PFSK-1 (cell line): Measurements from ENCODE around the gene DMRTC2.

Experiments used
- POLR2AphosphoS5 ChIP-seq: IDR thresholded peaks from 2 replicates; pipeline ENCODE4 v1.6.1; 2012; ENCODE audit warnings: low read depth, mild to moderate bottlenecking, control low read depth, low read length, moderate library complexity
- TAF1 ChIP-seq: IDR thresholded peaks from 2 replicates; pipeline ENCODE4 v1.6.1; 2012; ENCODE audit warnings: low read length, control low read depth, borderline replicate concordance; ENCODE audit not compliant: insufficient read depth
- TF ChIP-seq, protein P1 (sequence below), 2 experiments: IDR thresholded peaks; 2 replicates each; pipeline versions ENCODE4 v1.6.1 to v1.8.0; 2011 to 2012; ENCODE audit warnings: low read depth in 2 of 2, low read length in 2 of 2, control low read depth in 1 of 2, inconsistent platforms in 1 of 2, mild to moderate bottlenecking in 1 of 2, moderate library complexity in 1 of 2; ENCODE audit not compliant: insufficient read depth in 1 of 2

DNA sequence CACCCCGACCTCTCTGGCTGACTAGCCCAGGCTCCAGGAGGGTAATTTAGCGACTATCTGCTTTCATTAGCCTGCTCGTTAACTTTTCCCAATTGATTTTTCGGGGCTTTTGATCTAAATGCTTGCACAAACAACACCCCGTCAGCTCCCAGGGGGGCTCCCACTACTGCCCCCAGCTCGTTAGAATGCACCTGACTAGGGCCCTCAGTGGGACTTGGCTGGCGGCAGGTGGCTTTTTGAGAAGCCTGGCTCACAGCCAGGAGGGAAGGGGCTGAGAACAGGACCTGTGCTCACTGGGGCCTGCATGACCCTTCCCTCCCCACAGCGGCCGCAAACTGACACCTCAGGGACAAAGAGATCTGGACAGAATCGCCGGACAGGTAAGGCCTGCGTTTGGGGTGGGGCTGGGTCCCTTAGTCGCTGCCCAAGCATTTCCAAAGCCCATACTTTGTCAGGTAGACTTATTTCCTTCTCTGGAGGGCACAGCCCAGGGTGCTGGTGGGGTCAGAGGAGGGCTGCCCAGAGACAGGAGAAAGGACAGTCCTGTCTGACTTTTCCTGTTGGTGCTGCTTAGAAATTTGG lies 24.6 kb downstream of the DMRTC2 start:
- TF ChIP-seq TAF1, result no peak
- TF ChIP-seq, protein P1, sequence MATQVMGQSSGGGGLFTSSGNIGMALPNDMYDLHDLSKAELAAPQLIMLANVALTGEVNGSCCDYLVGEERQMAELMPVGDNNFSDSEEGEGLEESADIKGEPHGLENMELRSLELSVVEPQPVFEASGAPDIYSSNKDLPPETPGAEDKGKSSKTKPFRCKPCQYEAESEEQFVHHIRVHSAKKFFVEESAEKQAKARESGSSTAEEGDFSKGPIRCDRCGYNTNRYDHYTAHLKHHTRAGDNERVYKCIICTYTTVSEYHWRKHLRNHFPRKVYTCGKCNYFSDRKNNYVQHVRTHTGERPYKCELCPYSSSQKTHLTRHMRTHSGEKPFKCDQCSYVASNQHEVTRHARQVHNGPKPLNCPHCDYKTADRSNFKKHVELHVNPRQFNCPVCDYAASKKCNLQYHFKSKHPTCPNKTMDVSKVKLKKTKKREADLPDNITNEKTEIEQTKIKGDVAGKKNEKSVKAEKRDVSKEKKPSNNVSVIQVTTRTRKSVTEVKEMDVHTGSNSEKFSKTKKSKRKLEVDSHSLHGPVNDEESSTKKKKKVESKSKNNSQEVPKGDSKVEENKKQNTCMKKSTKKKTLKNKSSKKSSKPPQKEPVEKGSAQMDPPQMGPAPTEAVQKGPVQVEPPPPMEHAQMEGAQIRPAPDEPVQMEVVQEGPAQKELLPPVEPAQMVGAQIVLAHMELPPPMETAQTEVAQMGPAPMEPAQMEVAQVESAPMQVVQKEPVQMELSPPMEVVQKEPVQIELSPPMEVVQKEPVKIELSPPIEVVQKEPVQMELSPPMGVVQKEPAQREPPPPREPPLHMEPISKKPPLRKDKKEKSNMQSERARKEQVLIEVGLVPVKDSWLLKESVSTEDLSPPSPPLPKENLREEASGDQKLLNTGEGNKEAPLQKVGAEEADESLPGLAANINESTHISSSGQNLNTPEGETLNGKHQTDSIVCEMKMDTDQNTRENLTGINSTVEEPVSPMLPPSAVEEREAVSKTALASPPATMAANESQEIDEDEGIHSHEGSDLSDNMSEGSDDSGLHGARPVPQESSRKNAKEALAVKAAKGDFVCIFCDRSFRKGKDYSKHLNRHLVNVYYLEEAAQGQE (IDR thresholded peaks at IDR 0.05; ENCODE audit: insufficient read depth in 1 of 2, low read depth in 2 of 2, low read length in 2 of 2), result no peak
- no peak for TF ChIP-seq POLR2AphosphoS5
